GM18867 (cell line): Measurements from ENCODE around the gene RASEF.

ENCODE experiments used
- ATAC-seq: cut with Tn5 transposase; IDR thresholded peaks from one replicate; pipeline ENCODE4 v1.9.1; 2021; ENCODE audit warnings: mild to moderate bottlenecking, moderate library complexity; ENCODE audit not compliant: unreplicated experiment

The RASEF gene

DNA sequence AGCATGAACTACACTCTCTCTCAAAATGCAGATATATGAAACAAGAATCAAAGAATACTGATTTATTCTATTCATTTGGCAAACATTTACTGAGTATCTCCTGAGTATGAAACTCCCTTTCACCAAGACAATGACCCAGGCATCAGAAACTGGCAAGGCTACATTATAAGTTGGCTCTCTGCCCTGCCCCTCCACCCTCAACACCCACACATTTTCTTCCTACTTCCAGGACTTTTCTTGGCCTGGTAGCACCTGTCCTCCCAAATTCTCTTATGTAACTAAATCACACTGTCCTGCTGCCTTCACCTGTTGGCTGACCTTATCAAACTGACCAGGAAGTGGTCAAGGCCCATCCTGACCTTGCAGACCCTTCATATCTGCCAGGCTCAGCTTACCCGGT, 3.5 kb downstream of the RASEF start:
- ATAC-seq: no peak

DNA sequence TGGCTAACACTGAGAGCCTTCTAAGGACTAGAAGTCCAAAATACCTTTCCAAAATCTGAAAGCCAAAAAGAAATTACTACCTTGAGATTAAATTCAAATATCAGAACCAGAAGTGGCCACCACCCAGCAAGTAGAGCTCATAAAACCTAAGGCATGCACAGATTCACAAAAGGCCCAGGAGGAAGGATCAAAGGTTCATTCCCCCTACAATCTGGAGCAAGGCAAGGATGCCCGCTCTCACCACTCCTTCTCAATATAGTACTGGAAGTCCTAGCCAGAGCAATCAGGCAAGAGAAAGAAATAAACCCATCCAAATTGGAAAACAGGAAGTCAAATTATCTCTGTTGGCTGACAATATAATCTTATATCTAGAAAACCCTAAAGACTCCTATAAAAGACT, 6.0 kb downstream of the RASEF start:
- no peak for ATAC-seq

DNA sequence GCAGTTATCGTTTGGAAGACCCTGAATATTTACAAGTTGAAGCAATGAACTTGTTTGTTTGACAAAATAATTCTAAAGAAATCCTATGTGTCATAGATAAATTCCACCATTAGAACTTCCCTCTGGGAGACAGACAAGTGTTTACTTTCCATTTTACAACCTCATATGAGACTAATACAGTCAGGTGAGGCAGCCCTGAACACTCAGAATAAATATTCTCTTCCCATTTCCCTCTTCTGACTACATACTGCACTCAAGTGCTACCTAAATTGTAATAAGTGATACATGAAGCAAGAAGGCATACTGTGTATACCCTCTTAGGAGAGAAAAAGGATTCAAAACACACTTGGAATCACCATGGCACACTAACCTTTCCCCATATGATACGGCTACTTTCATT, 6.8 kb downstream of the RASEF start:
- no peak for ATAC-seq

DNA sequence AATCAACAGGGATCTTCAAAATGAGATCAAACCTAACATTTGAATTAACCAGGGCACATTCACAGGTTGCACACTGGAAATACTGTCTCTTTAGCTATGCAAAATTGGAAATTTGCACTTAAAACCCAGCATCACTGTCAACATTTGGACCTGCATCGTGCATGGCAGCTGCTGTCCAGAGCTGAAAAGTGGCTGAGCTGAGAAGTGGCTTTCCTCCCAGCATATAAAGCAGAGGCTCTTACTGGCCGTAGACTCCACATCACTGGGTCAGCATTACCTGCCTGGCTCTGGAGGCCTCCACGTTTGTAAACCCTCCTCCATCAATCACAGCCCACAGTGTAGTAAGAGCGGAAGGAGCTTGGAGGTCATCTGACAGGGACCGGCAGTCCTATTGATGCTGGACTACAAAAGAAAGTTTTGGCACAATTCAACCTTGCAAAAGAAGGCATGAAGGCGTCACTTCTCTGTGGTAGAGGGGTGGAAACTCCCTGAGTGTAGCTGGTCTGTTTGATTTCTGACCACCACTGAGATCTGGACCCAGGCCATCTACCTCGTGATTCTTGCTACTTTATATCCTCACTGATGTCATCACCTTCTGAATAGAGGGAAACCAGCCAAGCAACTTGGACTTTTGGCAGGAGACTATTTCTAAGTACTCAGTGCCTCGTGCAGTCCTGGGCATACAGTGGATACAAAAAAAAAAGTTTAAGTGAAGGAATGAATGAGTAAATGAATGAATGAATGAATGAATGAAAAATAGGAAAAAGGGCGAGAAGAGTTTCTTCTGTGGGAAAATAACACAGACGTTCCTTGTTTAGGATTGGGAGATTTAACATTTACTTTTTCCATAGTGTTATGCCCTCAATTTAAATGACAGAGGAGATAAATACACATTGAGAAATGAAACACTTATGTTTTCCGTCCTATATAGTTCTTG, 14.8 kb downstream of the RASEF start:
- no peak for ATAC-seq

DNA sequence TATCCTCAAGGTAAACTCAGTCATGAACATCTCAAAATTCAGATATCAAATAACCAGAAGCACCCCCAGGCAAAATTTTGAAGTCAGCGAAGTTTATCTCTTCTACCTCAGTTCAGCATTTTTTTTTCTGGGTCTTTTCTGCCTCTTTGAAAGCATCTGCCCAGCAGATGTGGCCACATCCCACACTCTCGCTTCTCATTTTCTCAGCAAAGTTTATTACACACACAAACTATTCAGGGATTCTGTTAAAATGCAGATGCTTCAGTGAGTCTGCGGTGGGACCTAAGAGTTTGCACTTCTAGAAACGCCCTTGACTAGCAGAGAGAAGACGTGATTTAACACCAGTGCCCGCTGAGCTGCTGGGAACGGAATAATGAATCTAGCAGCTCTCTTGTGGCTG, 19.3 kb downstream of the RASEF start:
- no peak for ATAC-seq

DNA sequence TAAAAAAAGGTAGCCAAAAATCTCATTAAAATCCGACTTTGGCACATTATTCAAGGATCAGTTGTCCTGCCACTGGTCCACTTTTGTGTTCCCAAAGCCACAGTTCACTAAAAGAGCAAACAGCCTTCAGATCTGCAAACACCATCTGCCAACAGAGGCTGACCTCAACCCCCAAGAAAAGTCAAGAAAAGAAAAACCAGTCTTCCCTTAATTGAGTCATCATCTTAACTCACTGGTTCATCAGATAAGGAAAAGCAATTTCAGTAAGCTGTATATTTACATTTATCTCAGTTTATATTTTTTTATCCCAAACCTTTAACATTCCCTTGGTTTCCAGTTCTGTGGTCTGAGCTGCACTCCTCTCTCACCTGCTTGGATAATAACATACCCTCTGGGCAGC, 21.2 kb downstream of the RASEF start:
- no peak for ATAC-seq

DNA sequence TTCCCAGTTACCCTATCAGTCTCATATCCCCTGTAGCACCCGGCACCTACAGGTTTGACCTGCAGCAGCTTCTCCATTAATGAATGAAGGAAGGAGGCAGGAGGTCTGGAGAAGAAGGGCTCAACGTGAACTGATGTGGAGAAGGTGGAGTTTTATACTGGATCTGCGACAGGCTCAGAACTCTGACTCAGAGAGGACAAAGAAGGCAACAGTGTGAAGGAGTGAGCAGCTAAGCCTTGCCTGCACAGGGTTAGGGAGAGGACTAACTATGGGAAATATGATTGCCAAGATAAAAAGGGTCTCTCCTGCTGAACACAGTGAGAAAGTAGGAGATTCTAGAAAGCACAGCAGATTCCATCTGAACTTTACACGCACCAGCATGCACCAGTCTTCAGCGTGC, 23.6 kb downstream of the RASEF start:
- ATAC-seq: no peak

DNA sequence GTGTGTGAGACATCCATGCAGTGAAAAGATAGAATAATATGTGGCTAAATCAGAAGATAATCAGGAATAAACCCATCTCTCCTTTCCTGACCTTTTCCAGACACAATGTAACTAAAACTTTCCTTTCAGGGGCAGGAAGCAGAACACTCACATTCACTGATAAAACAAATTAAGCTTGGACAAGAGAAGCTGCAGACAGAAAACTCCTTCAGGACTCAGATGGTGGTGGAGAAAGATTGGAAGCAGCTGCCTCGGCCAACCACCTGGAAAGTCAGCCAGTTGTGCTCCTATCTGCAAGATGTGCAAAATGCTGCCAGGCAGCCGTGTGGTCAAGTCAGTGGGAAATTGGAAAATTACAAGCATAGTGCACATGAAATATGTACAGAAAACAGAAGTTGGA, 26.9 kb downstream of the RASEF start:
- ATAC-seq: no peak

DNA sequence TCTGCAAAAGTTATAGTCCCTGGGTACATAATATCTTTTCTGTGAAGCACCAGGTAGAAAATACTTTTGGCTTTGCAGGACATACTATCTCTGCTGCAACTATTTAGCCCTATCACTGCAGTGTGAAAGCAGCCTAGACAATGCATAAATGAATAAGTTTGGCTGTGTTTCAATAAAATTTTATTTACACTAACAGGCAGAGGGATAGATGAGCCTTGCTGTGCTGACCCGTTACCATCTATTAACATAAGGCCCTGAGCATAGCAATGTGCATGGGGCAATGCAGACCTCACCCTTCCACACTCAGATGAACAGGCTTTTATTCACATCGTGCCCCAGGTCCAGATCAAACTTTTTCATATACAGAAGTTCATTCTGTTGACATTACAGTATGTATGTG, 27.8 kb downstream of the RASEF start:
- ATAC-seq: no peak

DNA sequence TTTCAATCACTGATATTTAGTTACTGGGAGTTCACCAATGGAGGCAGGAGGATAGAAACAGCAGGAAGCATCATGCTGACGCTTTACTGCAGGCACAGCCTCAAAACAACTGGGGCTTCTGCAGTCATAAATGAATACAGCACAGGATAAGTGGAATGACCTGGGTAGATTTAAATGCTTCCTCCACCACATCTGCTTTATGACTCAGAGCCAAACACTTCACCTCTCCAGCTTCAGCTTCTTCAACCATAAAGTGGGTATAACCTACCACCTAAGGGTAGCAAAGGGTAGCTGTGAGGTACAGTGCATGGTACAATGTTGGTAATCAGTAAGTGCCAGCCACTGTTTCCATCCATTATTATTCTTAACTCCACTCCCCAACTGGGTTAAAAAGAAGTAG, 28.4 kb downstream of the RASEF start:
- ATAC-seq: no peak

DNA sequence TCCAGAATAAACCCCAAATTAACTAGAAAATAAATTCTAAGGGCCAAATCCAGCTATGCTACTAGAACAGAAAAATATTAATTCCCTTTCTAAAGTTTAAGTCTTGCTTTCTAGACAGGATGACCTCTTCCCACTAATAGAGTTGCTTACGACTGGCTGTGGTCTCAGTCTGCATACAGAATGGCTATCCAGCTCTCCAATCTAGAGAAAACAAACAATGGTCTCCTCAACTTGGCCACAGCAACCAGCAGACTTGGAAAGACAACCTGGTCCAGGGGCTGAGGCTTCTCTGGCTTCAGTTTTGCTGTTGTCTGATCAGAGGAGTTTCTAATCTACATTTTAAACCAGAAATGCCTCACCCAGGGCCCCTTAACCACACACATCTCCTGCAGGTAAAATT, 28.9 kb downstream of the RASEF start:
- no peak for ATAC-seq

DNA sequence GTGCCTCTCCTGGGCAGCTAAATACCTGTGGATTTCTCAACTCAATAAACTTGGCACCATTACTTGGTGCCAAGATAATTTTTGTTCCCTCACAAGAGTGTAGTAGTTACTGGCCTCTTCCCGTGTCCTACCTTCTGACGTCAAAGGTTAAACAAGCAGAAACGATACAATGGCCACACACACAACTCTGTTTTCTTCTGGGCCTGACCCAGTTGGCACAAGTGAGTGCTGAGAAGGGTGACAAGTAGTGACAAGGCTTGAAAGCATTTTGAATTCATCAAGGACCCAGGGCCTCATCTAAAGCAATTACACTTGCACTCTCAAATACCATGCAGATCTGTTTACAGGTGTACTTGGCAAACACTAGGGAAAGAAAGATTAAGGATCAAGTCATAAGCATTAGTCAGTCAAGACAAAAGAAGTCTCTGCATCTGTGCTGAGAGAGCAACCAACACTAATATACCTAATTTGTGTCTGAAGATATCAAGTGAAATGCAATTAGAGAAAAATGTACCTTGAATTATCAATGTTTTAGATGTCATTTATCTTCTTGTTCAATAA, 30.8 kb downstream of the RASEF start:
- ATAC-seq: no peak

DNA sequence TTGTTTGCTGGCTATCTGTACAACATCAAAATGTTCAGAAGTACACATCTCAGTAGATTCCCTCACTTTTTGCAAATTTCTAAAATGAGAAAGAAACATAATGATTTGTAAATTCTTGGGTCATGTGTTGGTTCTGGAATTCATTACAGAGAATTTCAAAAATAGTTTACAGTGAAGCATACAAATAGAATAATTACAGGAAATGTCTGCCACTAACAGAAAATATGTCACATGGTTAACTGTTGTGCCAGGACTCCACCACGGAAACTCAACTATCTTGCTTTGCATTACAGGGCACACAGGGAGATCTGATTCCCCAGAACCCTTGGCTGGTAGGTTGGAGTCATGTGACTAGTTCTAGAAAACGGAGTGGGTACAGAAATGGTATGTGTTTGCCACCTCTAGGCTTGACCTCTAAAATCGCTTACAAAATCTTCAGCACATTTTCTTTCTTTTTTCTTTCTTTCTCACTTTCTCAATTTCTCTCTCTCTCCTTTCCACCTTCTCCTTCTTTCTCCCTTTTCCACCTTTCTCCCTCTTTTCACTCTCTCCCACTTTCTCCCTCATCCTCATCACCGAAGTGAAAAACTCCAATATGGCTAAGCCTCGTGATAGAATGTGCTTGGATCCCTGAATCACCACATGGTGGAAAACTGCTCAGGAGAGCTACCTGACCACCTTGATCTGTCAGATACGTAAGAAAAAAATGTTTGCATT, 32.4 kb downstream of the RASEF start:
- ATAC-seq: no peak

DNA sequence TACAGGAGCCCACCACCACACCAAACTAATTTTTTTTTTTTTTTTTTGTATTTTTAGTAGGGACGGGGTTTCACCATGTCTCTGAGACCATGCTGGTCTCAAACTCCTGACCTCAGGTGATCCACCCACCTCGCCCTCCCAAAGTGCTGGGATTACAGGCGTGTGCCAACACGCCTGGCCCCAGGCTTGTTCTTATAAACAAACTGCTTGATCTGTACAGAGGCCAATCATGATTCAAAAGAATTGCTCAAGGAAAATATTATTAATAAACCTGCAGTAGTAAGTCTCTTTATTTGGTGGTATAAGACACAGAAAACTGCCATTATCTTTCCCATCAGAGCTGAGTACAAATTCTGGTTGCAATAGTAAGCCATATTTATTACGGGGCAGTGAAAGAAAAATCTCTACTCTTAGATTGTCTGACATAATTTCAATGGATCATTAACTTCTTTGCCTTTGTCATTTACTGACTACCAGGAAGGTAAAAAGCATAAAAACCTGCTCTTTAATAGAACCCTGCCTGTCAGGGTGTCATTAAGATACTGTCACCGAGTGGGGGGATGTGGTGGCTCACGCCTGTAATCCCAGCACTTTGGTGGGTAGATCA, 33.3 kb downstream of the RASEF start:
- ATAC-seq: no peak

DNA sequence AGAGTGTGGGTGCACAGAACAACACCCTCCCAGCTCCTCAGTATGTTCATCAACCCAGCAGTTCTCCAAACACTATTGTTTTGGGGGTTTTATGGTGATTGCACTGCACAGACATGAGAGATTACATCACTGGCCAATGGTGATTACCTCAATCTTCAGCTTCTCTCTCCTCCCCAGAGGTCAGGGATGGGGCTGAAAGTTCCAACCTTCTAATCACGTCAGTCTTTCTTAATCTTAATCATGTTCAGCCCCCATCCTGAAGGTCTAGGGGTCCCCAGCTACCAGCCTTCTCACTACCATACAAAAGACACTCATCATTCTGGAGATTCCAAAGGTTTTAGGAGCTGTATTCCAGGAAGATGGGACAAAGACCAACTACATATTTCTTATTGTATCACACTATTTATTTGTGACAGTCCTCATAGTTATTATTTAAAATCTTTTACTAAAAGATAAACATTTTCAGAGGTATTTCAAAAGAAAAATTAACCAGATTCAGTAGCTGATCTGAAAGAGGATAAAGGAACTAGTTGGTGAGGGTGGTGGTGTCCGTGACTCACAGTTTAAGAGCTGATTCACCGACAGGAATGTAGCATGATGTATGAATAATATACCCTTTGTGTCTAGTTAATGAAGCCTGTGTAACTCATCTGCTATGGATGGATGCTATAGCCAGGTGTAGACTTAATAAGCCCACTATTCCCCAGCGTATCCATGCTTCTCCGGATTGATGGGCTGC, 35.6 kb downstream of the RASEF start:
- ATAC-seq: no peak

DNA sequence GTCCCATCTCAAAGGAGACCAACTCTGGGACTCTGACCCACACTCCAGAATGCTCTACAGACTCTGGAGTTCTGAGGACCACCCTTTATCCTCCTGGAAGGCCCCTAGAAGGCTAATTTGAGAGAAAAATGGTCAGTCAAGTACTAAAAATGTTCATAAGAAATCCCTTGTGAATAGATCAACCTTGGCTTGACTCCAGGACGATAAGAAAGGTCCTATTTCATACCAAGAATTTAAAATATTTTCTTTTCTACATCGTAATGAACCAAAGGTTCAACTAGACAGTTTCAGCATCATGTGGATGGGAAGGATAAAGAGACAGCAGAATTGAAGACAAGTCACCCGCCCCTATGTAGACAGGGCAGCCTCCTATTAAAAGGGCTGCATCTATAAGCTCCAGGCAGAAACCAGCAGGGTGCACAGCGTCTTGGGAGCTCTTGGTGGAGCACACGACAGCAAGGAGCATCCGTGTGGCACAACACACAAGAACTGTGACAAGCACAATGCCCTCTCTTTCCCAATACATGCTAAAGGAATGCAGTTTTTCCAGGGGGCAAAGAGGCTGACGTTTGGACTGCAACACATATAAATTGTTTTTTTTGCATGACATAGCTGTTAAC, 38.3 kb downstream of the RASEF start:
- no peak for ATAC-seq

DNA sequence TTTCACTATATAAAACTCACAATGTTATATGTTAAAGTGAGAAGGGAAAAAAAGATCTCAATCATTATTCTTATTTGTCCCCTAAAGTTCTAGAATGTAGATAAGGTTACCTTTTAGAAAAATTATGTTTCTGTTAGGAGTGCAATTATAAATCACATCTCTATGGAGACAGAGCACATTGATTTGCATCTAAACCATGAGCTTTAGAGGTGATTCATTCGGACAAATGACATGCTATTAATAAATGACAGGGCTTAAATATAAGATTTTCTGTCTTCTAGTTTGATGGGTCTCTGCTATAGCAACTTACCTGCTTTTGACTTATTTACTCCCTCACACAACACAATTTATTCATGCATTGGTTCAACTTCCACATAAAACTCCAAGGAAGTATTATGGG, 39.8 kb downstream of the RASEF start:
- no peak for ATAC-seq

DNA sequence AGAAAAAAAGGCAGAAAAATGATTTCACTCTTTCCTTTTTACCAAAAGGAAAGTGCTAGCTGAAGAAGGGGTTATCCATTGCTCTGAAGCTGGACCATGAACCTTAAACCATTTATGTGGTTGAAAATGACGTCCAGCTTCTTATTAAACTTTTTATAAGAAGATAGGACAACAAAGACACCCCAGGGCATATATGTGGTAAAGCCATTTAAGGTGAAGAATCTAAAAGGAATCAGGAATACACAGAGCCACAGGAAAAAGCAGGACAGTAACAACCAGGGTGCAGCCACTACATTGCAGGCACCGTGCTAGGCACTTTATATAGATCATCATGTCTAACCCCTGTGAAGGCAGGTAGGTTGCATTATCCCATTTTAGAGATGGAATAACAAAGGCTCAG, 42.1 kb downstream of the RASEF start:
- no peak for ATAC-seq

DNA sequence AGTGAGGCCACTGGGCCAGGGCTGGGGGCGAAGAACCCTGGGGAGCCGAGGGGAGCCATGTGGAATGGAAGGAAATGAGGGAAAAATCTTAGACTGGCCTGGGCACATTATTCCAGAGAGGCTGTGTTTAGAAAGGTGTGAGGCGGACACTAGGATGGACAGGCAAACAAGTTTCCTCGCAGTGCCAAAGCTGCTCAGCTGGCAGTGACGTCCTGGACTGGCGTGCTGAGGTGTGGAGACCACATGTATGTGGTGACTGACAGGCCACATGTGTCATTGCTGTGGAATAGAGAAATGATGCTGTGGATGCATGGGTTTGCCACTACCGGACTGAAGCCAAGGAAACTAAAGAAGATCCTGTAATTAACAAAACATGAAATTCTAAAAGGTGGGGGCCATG, 42.6 kb downstream of the RASEF start:
- no peak for ATAC-seq

DNA sequence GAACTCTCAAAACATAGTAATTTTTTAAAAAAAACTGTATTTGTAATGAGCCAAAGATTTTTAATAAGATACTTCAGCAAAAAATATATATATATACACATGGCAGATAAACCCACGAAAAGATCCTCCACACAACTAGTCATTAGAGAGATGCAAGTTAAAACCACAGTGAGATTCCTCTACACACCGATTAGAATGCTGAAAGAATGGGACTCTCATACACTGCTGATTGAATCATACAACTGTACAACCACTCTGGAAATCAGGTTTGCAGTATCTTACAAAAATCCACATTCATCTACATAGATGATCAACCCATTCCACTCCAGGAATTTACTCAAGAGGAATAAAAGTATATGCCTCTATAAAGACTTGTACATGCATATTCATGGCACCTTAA, 43.7 kb downstream of the RASEF start:
- ATAC-seq: no peak

DNA sequence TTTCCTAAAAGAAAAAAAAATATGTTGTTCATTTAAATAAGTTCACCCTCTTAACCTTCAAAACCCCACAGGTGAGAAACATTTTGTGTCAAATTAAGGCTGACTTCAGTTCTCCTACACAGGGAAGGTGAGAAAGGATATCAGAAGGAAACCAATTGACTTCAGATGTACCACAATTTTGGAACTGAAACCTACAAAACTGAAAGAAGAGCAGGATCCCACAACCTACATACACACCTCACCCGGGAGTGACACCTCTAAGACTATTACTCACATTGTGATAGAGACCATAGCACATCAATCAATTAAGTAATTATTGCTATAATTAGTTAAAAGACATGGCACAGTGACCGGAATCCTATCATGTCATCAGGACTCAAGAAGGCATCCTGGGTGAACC, 47.0 kb downstream of the RASEF start:
- no peak for ATAC-seq
